Coronary artery (tissue), 2 donors: ENCODE data around the gene PLOD1.

Experiments
- DNase-seq: peaks from one replicate; pipeline ENCODE4 v3.0.0-alpha.2; 2017; ENCODE audit warnings: low spot score
- H3K27ac ChIP-seq, 2 donors: fragments of 200-600 bp; sonication (generic); one replicate each; pipeline ENCODE4 v1.5.1; 2016 to 2019
- H3K4me3 ChIP-seq: fragments of 200-600 bp; sonication (generic); 2 replicates; pipeline ENCODE4 v1.5.1; 2016; ENCODE audit warnings: mild to moderate bottlenecking, moderate library complexity
- TF ChIP-seq, protein P1 (sequence below): fragments of 200-600 bp; sonication (generic); IDR thresholded peaks from one replicate; pipeline ENCODE4 v1.5.1; 2019; ENCODE audit warnings: antibody characterized with exemption

Gene PLOD1

DNA sequence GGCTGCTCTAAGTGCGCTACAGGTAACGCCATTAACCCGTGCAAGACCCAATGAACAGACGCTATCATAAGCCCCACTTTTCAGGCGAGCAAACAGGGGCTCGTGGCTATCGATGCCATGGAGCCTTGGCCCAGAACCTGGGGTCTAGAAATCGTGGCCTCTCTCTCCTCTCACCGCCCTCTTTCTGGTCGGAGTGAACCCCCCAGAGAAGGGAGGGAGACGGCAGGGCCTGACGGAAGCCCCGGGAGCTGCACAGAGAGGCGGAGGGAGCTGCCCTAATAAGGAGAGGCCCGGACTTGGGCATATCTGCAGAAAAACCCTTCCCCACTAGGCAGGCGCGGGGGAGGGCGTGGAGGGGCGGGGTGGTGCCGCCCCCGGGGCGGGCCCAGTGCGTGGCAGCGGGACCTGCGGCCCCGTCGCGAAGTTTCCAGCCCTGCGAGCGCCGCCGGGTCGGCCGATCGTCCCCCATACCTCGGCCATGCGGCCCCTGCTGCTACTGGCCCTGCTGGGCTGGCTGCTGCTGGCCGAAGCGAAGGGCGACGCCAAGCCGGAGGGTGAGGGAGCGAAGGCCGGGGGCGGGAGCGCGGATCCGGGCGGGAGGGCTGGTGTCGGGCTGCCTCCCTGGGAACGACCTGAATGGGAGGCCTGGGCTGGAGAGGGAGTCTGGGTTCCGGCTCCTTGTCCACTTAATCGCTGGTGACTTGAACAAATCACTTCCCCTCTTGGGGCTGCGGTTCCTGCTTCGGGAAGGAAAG lies at the start of gene PLOD1:
Gene PLOD1, plus strand, starts transcription at position 416 of the 755 bp plus-strand sequence. Its CDS starts 63 bp downstream, at position 479.
- Histone ChIP-seq H3K4me3 (peak within 1 kb of the TSS; percentile 78), H3K27ac (peak within 1 kb of the TSS; percentile 82 to 84)
- DNase-seq = peak; percentile 95
- TF ChIP-seq, protein P1, sequence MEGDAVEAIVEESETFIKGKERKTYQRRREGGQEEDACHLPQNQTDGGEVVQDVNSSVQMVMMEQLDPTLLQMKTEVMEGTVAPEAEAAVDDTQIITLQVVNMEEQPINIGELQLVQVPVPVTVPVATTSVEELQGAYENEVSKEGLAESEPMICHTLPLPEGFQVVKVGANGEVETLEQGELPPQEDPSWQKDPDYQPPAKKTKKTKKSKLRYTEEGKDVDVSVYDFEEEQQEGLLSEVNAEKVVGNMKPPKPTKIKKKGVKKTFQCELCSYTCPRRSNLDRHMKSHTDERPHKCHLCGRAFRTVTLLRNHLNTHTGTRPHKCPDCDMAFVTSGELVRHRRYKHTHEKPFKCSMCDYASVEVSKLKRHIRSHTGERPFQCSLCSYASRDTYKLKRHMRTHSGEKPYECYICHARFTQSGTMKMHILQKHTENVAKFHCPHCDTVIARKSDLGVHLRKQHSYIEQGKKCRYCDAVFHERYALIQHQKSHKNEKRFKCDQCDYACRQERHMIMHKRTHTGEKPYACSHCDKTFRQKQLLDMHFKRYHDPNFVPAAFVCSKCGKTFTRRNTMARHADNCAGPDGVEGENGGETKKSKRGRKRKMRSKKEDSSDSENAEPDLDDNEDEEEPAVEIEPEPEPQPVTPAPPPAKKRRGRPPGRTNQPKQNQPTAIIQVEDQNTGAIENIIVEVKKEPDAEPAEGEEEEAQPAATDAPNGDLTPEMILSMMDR = no peak

DNA sequence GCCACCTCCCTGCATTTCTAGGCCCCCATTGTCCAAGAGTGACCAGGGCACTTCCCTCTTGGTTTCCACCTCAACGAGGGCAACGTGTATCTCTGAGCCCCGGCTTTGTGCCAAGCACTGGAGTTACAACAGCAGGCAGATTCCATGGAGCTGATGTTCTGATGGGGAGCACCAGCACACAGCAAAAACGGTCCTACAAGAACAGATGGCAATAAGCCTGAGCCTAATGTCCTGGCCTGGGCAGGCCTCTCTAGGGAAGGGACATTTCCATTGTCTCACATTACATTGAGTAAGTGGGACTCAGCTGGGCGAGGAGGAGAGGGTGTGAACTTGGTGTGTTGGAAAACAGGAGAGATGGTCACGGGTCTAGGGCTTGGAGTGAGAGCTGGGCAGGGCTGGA lies 48.6 kb upstream of the PLOD1 start:
- DNase-seq = no peak
- no peak overlapping the region for H3K27ac ChIP-seq
- no peak overlapping the region for H3K4me3 ChIP-seq
- TF ChIP-seq, protein P1 = no peak

- Histone ChIP-seq H3K27ac (no peak overlapping the region), H3K4me3 (no peak overlapping the region)
- TF ChIP-seq, protein P1 = no peak
- DNase-seq = no peak
These were observed 47.4 kb upstream of the PLOD1 start for GRCh38 chr1:11886986-11887665.

DNA sequence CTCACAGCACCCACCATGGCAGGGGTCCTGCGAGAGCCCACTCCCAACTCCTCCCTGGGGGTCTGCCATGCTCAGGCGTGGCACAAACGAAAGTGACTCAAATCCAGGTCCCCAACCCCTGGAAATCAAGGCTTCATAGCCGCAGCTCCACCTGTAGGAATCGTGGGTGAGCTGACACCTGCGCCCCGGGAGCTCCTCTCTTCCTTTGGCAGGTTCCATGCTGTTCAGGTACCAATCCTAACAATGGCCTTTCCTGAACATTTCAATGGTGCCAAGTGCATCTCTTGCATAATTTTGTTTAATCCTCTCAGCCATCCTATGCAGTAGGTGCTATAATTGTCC lies 46.9 kb upstream of the PLOD1 start:
- H3K4me3 ChIP-seq = no peak overlapping the region
- H3K27ac ChIP-seq = no peak overlapping the region
- DNase-seq = no peak
- TF ChIP-seq, protein P1 = no peak

GRCh38 chr1:11888206-11888876 lies 46.2 kb upstream of the PLOD1 start:
- H3K27ac ChIP-seq = no peak overlapping the region
- no peak overlapping the region for H3K4me3 ChIP-seq
- no peak for DNase-seq
- TF ChIP-seq, protein P1 = no peak

DNA sequence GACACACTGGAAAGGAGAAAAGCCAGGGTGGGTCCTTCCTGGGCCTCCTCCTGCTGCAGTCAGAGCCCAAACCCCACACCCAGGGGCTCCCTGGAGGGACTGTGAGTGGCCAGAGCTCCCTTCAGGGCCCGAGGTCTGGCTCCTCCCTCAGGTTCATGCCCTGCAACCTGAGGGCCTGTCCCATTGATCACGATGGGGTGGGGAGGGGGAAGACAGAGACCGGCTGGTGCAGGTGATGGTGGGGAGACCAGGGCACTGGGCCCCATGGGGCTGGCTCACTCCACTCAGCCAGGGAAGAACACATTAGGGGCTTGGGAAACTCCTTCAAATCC lies 45.7 kb upstream of the PLOD1 start:
- TF ChIP-seq, protein P1 = no peak
- DNase-seq = no peak
- Histone ChIP-seq H3K4me3 (no peak overlapping the region), H3K27ac (no peak overlapping the region)
